ENCODE measurements around the gene RPL36.

DNA sequence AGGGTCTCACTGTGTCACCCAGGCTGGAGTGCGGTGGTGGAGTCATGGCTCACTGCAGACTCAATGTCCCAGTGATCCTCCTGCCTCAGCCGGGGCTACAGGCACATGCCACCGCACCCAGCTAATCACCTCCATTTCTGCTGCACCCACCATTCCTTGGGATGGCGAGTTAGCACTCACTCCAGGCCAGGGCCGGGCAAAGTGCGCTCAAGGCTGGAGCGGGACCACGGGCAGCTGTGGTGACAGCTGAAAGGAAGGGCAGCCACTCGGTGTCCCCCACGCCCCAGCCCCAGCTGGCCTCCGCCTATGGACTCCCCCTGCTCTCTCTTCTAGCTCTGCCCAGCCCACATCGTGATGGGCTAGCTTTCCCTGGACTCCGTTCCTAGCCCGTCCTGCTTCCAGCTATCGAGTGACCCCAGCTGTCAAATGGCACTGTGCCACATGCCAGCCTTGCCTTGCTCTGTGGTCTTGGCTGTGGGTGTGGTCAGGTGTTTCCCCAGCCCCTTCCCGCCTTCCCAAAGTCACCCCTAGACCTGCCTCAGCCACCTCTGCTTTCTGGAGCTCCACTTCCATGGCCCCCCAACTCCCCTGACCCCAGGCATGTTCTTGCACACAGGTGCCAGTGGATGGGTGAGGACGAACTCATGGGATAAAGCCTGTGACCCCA lies 13.9 kb upstream of the RPL36 start:
- TF ChIP-seq, protein P1, sequence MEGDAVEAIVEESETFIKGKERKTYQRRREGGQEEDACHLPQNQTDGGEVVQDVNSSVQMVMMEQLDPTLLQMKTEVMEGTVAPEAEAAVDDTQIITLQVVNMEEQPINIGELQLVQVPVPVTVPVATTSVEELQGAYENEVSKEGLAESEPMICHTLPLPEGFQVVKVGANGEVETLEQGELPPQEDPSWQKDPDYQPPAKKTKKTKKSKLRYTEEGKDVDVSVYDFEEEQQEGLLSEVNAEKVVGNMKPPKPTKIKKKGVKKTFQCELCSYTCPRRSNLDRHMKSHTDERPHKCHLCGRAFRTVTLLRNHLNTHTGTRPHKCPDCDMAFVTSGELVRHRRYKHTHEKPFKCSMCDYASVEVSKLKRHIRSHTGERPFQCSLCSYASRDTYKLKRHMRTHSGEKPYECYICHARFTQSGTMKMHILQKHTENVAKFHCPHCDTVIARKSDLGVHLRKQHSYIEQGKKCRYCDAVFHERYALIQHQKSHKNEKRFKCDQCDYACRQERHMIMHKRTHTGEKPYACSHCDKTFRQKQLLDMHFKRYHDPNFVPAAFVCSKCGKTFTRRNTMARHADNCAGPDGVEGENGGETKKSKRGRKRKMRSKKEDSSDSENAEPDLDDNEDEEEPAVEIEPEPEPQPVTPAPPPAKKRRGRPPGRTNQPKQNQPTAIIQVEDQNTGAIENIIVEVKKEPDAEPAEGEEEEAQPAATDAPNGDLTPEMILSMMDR (IDR thresholded peaks at IDR 0.05 in 2 of 3, conservative IDR thresholded peaks at IDR 0.05 in 1 of 3; ENCODE audit: borderline replicate concordance in 1 of 3, insufficient read depth in 1 of 3, low read depth in 2 of 3, low read length in 2 of 3) = no peak
- TF ChIP-seq ATF3 (IDR thresholded peaks at IDR 0.05) (no peak), POLR2A (IDR thresholded peaks at IDR 0.05; ENCODE audit: borderline replicate concordance, extremely low read depth, insufficient read depth, insufficient read length) (no peak), EZH2phosphoT487 (IDR thresholded peaks at IDR 0.05; ENCODE audit: borderline replicate concordance) (no peak), POLR2AphosphoS5 (IDR thresholded peaks at IDR 0.05; ENCODE audit: low read depth, low read length) (no peak), CEBPB (IDR thresholded peaks at IDR 0.05; ENCODE audit: low read depth) (no peak)

All from HCT116 (cell line).